GM13977 (cell line): ENCODE measurements around the gene LTBP1.

Source experiments
- DNase-seq: peaks from one replicate; pipeline ENCODE4 v3.0.0; 2012; ENCODE audit warnings: low spot score
- in situ Hi-C: fragments of 300-500 bp; cut with MboI; formaldehyde crosslinking; loops from one replicate; pipeline ENCODE4 v1.12.0; 2022; ENCODE audit warnings: low sequenced_read_pairs, low pct_unique_long_range_greater_than_20kb, mixed read lengths, inconsistent platforms; ENCODE audit not compliant: unreplicated experiment
- TF ChIP-seq, protein P1 (sequence below): IDR thresholded peaks from 2 replicates; pipeline ENCODE4 v1.5.1; 2012; ENCODE audit warnings: mild to moderate bottlenecking, control low read depth; ENCODE audit not compliant: insufficient read depth; ENCODE audit errors: extremely low read depth, missing control alignments

The LTBP1 gene

DNA sequence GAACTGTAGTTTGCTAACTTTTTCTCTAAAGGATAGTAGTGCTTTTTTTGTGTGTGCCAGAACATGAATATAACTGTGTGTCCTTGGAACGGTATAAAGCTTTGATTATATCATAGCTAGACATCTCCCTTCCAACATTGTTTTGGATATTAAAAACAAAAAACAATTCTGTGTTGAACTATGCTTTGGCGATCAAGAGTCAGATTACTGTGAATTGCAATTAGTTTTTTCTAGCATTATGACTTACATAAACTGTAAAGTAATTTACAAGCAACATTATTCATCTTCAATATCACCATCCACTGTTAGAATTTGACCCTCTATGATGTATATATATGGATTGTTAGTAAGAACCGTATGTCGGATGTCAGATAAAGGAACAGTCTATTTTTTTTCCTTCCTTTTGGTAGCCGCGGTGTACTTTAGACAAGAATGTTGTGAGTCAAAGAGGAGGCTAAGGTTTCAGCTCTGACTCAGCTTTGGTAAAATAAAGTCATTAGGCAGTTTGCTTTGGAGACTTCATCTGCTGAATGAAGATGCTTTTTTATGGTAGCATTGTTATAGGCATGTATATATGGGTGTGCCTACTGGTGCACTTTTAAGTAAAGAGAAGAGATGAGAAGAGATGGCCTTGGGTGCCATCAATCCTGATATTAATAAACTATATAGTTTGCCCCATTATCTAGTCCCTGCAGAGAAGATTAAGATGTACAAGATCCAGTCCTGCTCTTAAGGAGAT is 76.4 kb downstream of the LTBP1 start:
- TF ChIP-seq, protein P1, sequence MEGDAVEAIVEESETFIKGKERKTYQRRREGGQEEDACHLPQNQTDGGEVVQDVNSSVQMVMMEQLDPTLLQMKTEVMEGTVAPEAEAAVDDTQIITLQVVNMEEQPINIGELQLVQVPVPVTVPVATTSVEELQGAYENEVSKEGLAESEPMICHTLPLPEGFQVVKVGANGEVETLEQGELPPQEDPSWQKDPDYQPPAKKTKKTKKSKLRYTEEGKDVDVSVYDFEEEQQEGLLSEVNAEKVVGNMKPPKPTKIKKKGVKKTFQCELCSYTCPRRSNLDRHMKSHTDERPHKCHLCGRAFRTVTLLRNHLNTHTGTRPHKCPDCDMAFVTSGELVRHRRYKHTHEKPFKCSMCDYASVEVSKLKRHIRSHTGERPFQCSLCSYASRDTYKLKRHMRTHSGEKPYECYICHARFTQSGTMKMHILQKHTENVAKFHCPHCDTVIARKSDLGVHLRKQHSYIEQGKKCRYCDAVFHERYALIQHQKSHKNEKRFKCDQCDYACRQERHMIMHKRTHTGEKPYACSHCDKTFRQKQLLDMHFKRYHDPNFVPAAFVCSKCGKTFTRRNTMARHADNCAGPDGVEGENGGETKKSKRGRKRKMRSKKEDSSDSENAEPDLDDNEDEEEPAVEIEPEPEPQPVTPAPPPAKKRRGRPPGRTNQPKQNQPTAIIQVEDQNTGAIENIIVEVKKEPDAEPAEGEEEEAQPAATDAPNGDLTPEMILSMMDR = no peak
- in situ Hi-C loops = no loop called here
- no peak for DNase-seq

- in situ Hi-C loops = no loop called here
- TF ChIP-seq, protein P1 = no peak
- no peak for DNase-seq
Measured at GRCh38 chr2:33023728-33024500, 77.2 kb downstream of the LTBP1 start.

DNA sequence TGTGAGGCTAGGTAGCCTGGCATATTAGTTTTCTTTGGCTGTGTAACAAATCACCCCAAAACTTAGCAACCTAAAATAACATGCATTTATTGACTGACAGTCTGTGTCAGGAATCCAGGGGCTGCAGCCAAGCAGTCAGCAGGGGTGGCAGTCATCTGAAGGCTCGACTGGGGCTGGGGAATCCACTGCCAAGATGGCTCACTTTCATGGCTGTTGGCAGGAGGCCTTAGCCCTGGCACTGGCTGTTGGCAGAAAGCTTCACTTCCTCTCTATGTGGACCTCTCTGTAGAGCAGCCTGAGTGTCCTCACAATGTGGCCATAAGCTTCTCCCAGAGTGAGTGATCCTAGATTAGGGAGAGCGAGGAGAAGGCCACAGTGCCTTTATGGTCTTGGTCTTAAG is 78.0 kb downstream of the LTBP1 start:
- in situ Hi-C loops = loop anchor here (25.0 kb wide), 1 partner anchor 462 kb away; no protein-coding TSS in a partner anchor
- TF ChIP-seq, protein P1 = no peak

DNA sequence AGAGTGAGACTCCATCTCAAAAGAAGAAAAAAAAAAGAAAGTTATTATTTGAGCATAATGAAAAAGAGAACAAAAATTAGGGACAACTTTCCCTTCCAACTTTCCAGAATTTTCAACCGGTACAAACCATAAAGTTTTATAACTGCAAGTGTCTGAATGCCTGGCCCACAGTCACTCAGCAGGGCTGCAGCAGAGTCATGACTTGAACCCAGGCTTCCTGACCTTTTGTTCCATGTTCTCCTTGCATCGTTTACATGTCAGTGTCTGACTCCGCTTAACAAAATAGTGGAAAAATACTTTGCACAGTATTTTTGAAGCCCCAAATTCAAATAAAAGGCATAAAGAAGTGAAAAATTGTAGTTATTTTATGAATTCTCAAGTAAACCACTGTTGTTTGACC is 82.7 kb downstream of the LTBP1 start:
- in situ Hi-C loops = loop anchor here (25.0 kb wide), 1 partner anchor 467 kb away; no protein-coding TSS in a partner anchor
- TF ChIP-seq, protein P1 = no peak
- DNase-seq = no peak

More for the DNA sequence above, 78.0 kb downstream of the LTBP1 start:
- no peak for DNase-seq

- DNase-seq = no peak
- in situ Hi-C loops = loop anchor here (25.0 kb wide), 1 partner anchor 468 kb away; no protein-coding TSS in a partner anchor
- TF ChIP-seq, protein P1 = no peak
Measured at GRCh38 chr2:33029926-33030325, 83.2 kb downstream of the LTBP1 start.

DNA sequence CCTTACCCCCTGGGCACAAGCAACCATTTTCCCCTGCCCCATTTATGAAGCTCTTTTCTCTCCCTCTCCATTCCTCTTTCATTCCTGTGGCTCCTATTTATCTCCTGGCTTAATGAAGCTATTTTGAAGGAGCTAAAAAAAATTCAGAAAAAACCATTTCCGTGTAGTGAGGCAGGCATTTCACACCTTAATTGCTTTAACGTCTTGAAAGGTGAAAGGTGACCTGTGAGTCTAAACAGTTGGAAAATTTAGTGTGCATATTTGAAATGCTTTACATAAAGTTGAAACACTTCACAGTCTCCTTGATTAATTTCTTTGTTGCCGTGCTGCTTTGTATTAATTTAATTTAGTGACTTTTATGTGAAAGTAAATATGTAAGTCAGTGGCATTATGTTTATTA is 83.6 kb downstream of the LTBP1 start:
- no peak for DNase-seq
- in situ Hi-C loops = loop anchor here (25.0 kb wide), 1 partner anchor 468 kb away; no protein-coding TSS in a partner anchor
- TF ChIP-seq, protein P1 = no peak
